ENCODE measurements around the gene OTX2. TPM values are rescaled to one million over a fixed set of nuclear protein-coding genes. Genes with fewer than 3 reads are reported as not detected.

OTX2 gene
- total RNA-seq, 1 experiment from 2014 or later = not detected

GRCh38 chr14:56754921-56755320 is 55.4 kb downstream of the OTX2 start (continued):
- TF ChIP-seq MAX (IDR thresholded peaks at IDR 0.05) = no peak

DNA sequence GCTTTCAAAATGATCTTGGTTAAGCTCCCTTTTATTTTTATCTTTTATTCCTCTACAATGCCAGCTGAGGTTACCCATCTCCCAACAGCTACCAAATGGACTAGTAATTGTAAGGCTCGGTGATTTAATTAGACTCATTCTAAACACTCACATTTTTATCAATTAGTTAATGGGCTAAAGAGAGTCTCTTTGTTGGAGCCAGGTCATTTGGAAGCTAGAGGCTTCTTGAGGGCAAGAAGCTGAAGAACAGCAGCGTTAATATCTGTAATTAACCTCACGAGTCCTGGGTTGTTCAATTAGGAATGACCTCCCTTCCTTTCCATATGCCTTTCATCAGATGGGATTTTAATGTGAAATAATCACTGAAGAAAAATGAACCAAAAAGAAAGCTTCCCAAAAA is 56.9 kb downstream of the OTX2 start:
- Histone ChIP-seq H3K4me2 (ENCODE audit: low read length) (no peak overlapping the region), H3K4me3 (replicated peaks in 1 of 2; ENCODE audit: low read depth in 1 of 2, low read length in 2 of 2) (no peak overlapping the region), H4K20me1 (ENCODE audit: insufficient read depth) (no peaks in the 10 kb centered on the region), H3K36me3 (ENCODE audit: control insufficient read depth in 1 of 2, insufficient read depth in 2 of 2, low read length in 2 of 2) (no peaks in the 10 kb centered on the region), H3K79me2 (ENCODE audit: insufficient read depth, low read length) (no peaks in the 10 kb centered on the region), H3K9ac (ENCODE audit: low read length) (no peak overlapping the region), H3K9me3 (ENCODE audit: control insufficient read depth in 1 of 2, insufficient read depth in 1 of 2, low read depth in 1 of 2, low read length in 2 of 2) (no peaks in the 10 kb centered on the region), H3K4me1 (ENCODE audit: control insufficient read depth in 1 of 2, insufficient read depth in 2 of 2, low read length in 2 of 2) (no peaks in the 10 kb centered on the region), H2AFZ (ENCODE audit: low read depth, low read length, poor library complexity, severe bottlenecking) (no peak overlapping the region), H3K27me3 (ENCODE audit: insufficient read depth, low read length) (peaks cover 18% of the 10 kb centered on the region), H3K27ac (ENCODE audit: low read depth, low read length) (no peak overlapping the region), H3K9me2 (ENCODE audit: insufficient read depth) (no peaks in the 10 kb centered on the region)
- CTCF ChIA-PET = interaction anchor here (1.2 kb wide), 1 partner anchor 62 kb away, joined by 4 read pairs; no protein-coding TSS in a partner anchor
- no TSS peak for BruUV-seq (replicated peaks)
- no peak for DNase-seq (ENCODE audit: low read depth, low spot score)
- intact Hi-C loops (cut with micrococcal nuclease) = no loop called here
- POLR2A ChIA-PET = no interaction called here
- RAD21 ChIA-PET (ENCODE audit: low non-redundant PET in 1 of 2, low total read pairs in 2 of 2, uncharacterized antibody in 2 of 2, unreplicated experiment in 2 of 2) = interaction anchor here in 1 of 2 experiments (0.6 kb wide), 1 partner anchor 28 kb away, joined by 4 read pairs; no protein-coding TSS in a partner anchor
- ATAC-seq = no peak
- TF ChIP-seq SP1 (IDR thresholded peaks at IDR 0.05; ENCODE audit: low read depth) (no peak), RAD21 (IDR thresholded peaks at IDR 0.05; ENCODE audit: low read depth) (no peak)

DNA sequence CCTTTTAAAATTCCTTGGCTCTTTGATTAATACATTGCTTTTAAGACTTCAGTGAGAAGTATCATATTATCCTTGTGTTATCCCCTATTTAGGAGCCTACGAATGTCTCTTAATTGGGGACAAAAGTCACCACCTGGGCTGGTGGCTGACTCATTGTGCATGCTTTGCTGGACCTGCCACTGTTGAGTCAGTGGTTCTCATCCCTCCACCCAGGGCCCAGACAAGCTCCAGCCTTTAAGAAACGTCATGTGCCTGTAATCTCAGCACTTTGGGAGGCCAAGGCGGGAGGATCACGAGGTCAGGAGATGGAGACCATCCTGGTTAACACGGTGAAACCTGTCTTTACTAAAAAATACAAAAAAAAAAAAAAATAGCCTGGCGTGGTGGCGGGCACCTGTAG is 57.9 kb downstream of the OTX2 start:
- no peak for DNase-seq (ENCODE audit: low read depth, low spot score)
- Histone ChIP-seq H3K9me2 (ENCODE audit: insufficient read depth) (no peaks in the 10 kb centered on the region), H3K79me2 (ENCODE audit: insufficient read depth, low read length) (no peaks in the 10 kb centered on the region), H3K9me3 (ENCODE audit: control insufficient read depth in 1 of 2, insufficient read depth in 1 of 2, low read depth in 1 of 2, low read length in 2 of 2) (no peaks in the 10 kb centered on the region), H3K27me3 (ENCODE audit: insufficient read depth, low read length) (peaks cover 18% of the 10 kb centered on the region), H3K27ac (ENCODE audit: low read depth, low read length) (no peak overlapping the region), H3K36me3 (ENCODE audit: control insufficient read depth in 1 of 2, insufficient read depth in 2 of 2, low read length in 2 of 2) (no peaks in the 10 kb centered on the region), H3K4me2 (ENCODE audit: low read length) (no peak overlapping the region), H4K20me1 (ENCODE audit: insufficient read depth) (no peaks in the 10 kb centered on the region), H3K4me1 (ENCODE audit: control insufficient read depth in 1 of 2, insufficient read depth in 2 of 2, low read length in 2 of 2) (no peaks in the 10 kb centered on the region), H3K9ac (ENCODE audit: low read length) (no peak overlapping the region), H3K4me3 (replicated peaks in 1 of 2; ENCODE audit: low read depth in 1 of 2, low read length in 2 of 2) (no peak overlapping the region), H2AFZ (ENCODE audit: low read depth, low read length, poor library complexity, severe bottlenecking) (no peak overlapping the region)
- ChIA-PET RAD21 (ENCODE audit: low non-redundant PET in 1 of 2, low total read pairs in 2 of 2, uncharacterized antibody in 2 of 2, unreplicated experiment in 2 of 2) (no interaction called here), CTCF (interaction anchor here (0.7 to 1.2 kb wide), 2 partner anchors 62 to 102 kb away, joined by 3 to 4 read pairs; no protein-coding TSS in a partner anchor), POLR2A (no interaction called here)
- intact Hi-C loops (cut with micrococcal nuclease) = no loop called here
- BruUV-seq (replicated peaks) = no TSS peak
- ATAC-seq = no peak
- TF ChIP-seq CTCF (IDR thresholded peaks at IDR 0.05 in 2 of 3, conservative IDR thresholded peaks at IDR 0.05 in 1 of 3; ENCODE audit: borderline replicate concordance in 1 of 3, insufficient read depth in 1 of 3, low read depth in 2 of 3, low read length in 2 of 3) (no peak), ZFX (IDR thresholded peaks at IDR 0.05) (no peak), JUND (IDR thresholded peaks at IDR 0.05) (no peak), EZH2 (IDR thresholded peaks at IDR 0.05) (no peak), EZH2phosphoT487 (IDR thresholded peaks at IDR 0.05; ENCODE audit: borderline replicate concordance) (no peak), RAD21 (IDR thresholded peaks at IDR 0.05; ENCODE audit: low read depth) (no peak)
- TF ChIP-seq, protein P1, sequence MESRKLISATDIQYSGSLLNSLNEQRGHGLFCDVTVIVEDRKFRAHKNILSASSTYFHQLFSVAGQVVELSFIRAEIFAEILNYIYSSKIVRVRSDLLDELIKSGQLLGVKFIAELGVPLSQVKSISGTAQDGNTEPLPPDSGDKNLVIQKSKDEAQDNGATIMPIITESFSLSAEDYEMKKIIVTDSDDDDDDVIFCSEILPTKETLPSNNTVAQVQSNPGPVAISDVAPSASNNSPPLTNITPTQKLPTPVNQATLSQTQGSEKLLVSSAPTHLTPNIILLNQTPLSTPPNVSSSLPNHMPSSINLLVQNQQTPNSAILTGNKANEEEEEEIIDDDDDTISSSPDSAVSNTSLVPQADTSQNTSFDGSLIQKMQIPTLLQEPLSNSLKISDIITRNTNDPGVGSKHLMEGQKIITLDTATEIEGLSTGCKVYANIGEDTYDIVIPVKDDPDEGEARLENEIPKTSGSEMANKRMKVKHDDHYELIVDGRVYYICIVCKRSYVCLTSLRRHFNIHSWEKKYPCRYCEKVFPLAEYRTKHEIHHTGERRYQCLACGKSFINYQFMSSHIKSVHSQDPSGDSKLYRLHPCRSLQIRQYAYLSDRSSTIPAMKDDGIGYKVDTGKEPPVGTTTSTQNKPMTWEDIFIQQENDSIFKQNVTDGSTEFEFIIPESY (IDR thresholded peaks at IDR 0.05; ENCODE audit: extremely low read depth, insufficient replicate concordance, low read length) = no peak
